GM18499 (cell line): ENCODE results near the gene CTNNBL1.
"Not testable (repeated sequence)": the region's sequence is repeated elsewhere in the genome, so short reads cannot be mapped to it uniquely, and the experiment has no call there.

Experiments used
- ATAC-seq: cut with Tn5 transposase; IDR thresholded peaks from one replicate; pipeline ENCODE4 v1.9.1; 2021; ENCODE audit warnings: moderate number of reproducible peaks; ENCODE audit not compliant: insufficient read depth, unreplicated experiment

CTNNBL1 gene

DNA sequence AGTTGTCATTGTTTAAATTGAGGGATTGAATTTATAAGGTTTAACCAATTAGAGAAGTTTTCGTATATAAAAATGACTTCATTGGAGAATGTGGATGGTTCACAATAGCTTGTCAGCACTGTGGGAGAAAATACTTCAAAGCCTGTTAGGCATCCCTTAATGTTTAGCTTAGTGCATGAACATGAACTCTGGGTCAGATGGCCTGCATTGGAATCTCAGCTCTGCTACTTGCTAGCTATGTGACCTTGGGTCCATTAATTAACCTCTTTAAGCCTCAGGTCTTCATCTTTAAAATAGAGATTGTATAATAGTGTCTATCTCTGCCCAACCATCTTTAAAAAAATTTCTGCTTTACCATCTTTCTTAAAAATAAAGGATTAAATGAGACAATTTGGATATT lies 11.1 kb downstream of the CTNNBL1 start:
- ATAC-seq, result no peak

DNA sequence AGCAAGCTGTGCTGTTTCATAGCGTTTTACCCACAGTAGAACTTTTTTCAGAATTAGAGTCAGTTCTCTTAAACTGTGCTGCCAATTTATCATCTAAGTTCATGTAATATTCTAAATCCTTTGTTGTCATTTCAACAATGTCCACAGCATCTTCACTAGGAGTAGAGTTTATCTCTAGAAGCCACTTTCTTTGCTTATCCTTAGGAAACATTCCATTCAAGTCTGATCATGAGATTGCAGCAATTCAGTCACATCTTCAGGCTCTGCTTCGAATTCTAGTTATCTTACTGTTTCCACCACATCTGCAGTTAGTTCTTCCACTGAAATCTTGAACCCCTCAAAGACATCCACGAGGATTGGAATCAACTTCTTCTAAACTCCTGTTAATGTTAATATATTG lies 12.5 kb downstream of the CTNNBL1 start:
- ATAC-seq, result no peak

DNA sequence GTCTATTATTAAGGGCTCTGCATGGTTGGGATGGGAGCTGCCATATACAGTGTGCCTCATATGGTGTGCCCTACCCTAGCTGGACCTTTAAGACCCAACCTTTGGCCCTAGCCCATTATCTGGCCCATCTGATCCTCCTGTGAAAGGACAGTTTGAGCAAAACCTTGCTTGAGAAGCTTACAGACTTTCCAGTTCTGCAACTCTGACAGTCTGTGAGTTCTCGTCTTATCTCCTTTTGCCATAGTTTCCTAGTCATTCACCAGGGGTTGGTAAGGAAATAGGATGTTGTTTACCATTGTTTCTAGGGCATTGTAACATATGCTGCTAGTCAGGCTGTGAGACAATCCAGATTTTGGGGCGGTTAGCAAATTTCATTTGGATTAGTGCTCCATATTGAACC lies 17.2 kb downstream of the CTNNBL1 start:
- no peak for ATAC-seq

DNA sequence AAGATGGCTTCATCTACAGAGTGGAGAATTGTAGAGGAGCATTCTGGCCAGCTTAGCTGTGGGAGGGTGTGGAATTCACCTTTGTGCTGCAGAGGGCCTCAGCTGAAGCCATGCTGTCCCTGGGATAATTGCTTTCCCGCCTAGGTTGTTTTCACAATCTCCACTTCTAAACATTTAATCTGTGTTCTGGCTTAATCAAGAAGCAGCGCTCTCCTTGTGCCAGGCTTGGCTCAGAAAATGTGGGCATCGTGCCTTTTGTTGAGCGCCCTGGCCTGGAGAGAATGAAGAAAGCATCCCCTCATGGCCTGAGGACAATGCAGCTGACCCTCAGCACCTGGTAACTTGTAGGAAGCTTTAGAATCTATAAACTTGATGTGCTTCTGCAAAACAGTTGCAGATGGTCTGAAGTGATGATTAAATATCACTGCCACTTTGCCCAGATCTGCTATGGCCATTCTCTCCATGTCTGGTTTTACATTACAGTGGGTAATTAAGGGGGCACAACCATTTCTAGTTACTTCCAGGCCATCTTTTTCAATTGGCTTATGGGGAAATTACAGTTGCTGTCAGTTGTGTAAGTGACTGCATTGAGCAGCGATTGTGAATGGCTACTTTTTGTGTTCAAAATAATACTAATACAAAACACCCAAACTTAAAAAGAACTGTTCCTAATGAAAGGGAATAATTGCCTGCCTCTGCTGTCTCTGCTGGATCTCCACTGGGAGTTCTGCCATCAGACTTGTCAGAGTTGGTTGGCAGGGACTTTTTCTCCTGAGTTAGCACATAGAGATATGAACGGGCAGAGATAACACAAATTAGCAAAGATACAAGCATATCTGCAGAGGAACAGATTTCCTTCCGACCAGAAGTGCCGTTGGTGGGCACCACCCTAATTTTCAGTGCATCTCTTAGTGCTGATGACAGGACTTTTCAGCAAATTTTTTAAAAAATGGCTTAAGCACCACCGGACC lies 18.4 kb downstream of the CTNNBL1 start:
- no peak for ATAC-seq

DNA sequence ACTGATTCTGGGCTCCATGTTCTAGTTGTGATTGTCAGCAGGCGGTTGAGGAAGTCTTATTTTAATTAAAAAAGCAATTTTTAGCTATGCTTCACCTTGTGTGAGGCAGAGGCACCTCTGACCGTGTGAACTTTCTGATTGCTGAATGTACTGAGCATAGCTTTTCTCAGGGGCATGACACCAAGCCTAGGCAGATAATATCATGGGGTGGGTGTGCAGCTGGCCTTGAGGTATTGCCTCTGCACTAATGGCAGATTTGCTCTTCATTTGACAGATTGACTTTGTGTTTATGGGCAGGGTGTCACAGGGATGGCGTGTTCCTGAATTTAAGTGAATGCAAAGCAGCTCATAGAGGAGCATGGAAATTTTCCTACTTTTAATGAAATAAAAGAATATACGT lies 19.6 kb downstream of the CTNNBL1 start:
- ATAC-seq, result no peak

DNA sequence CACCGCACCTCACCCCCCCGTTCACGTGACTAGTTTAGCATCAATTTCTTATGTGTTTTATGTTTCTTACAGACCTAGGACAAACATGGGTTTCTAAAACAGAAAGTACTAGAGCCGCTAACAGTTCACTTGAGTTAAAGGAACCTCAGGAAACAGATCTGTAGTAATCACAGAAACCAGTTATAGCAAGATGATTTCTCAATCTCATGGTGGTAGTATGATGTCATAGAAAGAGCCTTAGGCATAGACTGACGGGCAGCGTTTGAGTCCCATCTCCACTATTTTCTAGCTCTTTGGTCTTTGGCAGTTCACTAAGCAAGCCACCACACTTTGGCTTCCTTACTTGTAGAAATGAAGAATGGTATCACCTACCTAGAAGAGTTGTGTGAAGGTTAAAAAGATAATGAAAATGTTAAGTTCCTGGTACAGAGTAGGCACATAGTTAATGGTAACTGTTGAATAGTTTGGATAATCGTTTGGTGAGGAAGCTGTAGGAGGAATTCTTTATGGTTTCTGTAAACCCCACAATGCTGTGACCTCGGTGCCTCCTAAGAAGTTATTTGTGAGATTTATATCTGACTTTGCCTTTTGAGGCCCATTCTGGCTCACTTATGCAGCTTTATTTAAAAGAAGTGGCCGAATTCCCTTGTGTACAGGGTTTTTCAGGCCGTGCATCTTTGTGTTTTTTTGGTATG lies 21.3 kb downstream of the CTNNBL1 start:
- ATAC-seq, result no peak

DNA sequence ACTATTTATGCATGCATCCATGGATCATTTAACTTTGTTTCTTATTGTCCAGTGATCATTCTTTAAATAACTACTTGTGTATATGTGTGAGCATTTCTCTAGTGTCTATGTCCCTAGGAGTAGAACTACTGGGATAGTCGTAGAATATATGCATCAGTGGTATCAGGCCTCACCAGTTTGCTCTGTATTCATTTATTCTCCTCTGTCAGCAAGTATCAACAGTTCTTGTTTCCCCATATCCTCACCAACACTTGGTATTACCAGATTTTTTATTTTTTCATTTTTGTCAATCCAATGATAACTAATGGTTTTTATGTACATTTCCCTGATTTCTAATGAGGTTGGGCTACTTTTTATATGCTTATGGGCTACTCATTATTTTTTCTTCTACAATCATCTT lies 27.9 kb downstream of the CTNNBL1 start:
- no peak for ATAC-seq

DNA sequence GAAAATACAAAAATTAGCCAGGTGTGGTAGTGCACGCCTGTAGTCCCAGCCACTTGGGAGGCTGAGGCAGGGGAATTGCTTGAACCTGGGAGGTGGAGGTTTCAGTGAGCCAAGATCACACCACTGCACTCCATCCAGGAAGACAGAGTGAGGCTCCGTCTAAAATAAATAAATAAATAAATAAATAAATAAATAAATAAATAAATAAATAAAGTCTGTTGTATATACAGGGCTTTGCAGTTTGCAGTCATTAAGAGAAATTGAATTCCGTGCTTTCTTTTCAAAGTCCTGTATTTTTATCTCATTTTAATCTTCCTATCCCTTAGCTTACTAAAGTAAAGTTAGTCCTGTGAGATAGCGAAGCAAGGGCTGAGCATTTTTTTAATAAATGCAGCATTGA lies 28.5 kb downstream of the CTNNBL1 start:
- not testable (repeated sequence) for ATAC-seq

DNA sequence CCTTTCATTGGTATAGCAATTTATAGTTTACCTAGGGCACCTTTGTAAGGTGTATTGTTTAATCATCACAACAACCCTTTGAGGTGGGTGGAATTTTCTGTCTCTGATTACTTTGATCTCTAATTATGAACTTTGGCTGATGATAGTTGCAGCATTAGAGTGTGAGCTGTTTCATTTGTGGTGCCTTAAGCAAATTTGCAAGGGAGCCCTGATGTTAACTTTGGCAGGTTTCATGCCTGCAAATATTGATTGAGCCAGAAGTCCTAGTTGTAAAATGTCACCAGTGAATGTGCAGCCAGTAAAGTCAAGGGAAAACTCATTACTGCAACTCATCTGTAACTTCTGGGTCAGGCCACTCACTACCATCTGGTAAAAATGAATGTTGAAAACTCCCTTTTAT lies 29.8 kb downstream of the CTNNBL1 start:
- no peak for ATAC-seq

DNA sequence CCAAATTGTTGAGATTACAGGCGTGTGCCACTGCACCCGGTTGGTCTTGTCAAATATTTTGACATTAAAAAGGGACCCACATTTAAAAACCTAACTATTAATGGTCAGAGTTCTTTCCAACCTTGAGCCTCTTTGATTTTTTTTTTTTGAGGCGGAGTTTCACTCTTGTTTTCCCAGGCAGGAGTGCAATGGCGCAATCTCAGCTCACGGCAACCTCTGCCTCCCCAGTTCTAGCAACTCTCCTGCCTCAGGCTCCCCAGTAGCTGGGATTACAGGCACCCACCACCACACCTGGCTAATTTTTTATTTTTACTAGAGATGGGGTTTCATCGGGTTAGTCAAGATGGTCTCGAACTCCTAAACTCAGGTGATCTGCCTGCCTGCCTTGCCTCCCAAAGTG lies 31.3 kb downstream of the CTNNBL1 start:
- ATAC-seq, result no peak

DNA sequence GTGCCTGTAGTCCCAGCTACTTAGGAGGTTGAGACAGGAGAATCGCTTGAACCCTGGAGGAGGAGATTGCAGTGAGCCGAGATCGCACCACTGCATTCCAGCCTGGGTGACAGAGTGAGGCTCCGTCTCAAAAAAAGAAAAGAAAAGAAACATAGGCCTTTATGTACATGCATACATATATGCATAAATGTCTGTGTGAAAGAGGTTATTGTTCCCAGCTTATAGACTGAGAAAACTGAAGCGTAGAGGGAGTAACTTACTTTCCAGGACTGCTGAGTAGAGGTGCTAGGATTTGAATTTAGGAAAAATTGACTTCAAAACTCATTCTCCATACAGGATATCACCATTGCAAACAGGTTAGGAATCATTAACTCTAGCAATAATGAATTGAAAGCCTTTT lies 32.0 kb downstream of the CTNNBL1 start:
- no peak for ATAC-seq

DNA sequence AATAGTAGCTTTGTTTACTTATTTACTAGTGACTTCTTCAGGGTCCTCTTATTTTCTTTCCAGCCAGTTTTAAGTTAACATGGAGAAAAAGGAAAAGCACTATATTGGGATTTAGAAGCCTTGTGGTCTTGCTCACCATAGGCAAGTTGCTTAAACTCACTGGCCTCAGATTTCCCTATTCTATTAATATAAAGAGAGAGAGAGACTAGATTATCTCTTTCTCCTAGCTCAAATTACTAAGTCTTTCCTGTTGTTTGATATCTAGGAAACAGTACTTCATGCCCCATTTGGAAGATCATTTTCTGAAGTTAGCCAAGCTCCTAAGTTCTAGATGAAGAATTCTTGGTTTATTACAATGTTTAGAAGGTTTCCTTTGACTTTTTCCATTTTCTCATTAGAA lies 32.5 kb downstream of the CTNNBL1 start:
- no peak for ATAC-seq

DNA sequence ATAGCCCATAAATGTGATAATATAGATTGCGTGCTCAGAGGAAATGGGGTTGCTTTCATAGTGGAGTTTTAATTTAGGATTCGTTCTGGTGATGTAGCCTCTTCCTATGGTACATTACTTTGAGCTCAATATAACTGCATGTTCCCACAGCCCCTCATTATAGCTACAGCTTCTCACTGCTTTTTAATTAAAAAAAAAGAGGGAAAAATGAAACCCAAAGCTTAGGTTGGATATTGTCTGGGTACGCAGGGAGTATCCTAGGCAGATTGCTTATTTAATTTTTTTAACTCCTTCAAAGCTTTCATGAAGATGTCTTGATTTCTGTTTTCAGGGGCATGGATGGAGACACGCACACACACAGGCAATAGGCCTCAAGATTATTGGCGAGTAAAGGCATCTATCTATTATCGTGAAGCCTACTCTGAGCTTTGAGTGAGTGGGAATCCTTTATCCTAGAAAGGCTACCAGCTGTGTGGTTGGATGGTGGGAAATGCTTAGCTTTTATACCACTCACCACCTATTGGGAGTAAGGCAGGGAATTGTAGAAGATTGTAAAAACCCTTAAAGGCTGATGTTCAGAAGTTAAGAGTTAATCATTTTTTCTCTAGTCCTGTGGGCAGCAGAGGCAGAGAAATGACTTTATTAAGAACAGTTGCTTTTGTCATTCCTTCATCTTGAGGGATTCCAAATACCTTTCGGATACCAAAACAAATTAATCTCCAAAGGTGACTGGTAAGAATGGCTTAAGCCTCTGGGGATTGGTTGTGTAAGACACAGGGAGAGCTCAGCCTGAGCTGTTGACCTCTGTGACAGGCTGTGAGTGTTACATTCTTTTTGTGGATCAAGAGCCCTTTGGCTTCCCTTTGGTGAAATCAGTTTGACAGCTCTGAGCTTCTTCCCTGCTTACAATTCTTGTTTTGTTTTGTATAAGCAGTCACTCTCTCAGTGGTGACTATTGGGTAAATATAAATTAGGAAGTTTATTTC lies 33.4 kb downstream of the CTNNBL1 start:
- no peak for ATAC-seq

DNA sequence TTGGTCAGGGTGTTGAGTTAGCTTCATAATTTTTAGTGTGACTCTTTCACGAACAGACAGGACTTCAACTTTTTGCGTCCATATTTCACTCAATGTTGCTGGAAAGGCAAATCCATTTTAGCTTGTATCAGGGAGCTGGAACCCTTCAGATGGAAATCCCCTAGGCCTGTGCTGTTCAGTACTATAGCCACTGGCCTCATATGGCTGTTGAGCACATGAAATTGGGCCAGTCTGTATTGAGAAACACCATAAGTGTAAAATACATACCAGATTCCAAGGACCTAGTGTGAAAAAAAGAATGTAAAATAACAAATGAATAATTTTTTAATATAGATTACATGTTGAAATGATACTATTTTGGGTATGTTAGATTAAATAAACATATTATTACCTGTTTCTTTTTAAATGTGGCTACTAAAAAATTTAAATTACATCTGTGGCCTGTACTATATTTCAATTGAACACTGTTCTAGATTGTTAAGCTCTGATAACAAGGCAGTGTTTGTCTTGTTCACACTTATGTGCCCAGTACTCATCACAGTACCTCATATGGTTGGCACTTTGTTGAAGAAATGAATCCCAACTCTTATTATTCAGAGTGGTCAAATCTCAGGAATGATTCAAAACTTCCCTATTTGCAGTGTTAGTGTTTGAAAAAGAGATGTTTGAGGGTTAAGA lies 34.3 kb downstream of the CTNNBL1 start:
- no peak for ATAC-seq

DNA sequence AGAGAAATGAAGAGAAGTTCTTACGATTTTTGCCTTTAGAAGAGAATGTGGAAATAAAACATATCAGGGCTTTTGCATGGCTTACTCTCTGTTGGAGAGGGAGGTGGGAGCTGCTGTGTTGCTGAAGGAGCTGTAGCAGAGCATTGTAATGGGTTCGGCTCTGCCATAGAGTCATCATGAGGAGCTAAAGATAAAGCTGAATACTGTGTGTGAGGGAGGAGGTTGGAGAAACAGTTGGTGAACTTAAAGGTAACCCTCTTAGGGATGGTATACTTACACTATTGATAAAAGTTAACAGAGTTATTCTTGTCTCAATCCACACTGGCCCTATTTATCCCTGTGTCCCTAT lies 34.8 kb downstream of the CTNNBL1 start:
- ATAC-seq, result no peak

DNA sequence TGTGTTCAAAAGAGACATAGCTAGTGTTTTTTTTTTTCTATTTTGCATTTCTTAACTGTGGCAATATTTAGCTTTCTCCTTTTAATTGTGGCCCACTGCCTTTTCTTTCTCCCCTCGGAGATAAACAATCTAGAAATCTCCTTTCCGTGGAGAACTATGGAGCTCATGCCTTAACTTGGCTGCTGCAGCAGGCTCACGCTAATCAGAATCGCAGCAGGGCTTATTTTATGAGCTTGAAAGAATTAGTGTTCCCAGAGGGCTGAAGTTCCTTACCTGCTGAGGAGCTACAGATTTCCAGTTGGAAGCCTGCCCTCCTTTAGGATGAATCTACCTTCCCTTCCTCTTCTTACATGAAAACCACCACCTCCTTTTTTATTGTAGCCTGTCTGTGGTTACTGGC lies 35.6 kb downstream of the CTNNBL1 start:
- ATAC-seq, result no peak

DNA sequence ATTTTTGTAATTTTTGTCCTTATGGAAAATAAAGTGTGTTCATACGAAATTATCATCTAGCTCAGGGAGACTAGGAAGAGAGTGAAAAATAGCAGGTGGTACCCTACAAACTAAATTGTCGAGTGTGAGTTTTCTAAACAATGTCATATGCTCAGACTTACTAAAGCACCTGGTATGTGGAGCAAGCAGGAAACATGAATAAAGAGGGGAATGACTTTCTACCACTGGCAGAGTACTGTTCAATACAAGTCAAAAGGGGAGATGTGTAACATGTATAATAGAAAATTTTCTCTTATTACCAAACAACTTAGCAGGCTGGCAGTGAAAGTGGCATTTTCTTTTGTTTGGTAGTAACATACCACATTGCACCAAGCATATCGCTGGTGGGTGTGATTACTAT lies 36.1 kb downstream of the CTNNBL1 start:
- ATAC-seq, result no peak

DNA sequence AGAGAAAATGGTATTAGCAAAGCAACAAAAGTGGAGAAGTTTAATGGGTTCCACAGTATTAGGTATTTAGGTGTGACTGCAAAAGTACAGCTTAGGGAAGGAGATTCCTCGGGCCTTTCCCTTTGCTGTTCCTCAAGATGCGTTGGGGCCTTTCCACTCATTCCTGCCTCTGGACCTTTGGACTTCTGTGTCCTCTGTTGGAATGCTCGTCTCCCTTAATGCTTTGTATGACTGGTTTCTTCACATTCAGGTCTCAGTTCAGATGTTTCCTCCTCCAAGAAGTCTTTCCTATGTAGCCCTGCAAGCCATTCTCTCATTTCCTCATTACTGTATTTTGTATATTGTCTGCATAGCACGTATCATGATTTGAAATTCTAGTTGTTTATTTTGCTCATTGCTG lies 39.6 kb downstream of the CTNNBL1 start:
- ATAC-seq, result no peak

DNA sequence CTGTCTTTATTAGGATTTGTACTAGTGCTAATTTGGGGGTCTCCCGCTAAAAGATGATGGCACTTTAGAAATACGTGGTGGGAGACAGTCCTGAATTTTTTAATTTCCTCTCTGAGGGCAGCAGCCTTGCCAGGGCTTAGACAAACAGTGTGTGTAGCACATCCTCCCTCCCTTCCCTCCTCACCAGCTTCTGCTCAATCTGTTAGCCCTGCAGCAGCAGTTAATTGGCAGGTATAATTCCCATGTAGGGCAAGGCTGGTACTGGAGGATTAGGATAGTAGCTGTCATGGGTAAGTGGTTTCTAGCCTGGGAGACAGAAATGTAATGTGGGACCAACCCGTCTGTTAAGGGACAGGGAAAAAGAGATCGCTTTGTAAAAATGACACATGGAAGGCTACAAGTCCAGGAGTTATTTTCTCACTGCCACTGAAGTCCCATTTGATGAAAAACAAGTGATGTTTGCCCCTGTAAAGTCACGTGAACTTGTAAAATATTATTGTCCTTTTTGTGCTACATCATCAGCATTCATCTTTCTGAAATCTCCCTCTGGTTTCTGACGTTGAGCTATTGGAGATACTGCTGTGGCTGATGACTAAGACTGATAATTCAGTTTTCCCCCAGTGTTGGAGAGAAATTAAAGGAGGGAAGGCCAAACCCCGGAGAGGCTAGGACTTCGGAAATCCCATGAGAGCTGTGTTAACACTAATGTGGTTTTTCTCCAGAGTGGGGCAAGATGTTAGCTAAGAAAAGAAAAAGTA lies 40.6 kb downstream of the CTNNBL1 start:
- ATAC-seq, result no peak
